Heart left ventricle (tissue), 13 donors: ENCODE measurements around the gene ULK4.

Experiments used
- POLR2A ChIP-seq, 2 donors: fragments of 450-650 bp; IDR thresholded peaks; one replicate each; pipeline ENCODE4 v1.6.1; 2017; ENCODE audit warnings: antibody characterized with exemption in 2 of 2, mild to moderate bottlenecking in 2 of 2, moderate library complexity in 2 of 2
- TF ChIP-seq, protein P1 (sequence below), 12 donors: fragments of 200-600 bp; sonication (generic) in 4 of 12; IDR thresholded peaks; one replicate each; pipeline versions ENCODE4 v1.5.0 to v1.8.0; 2018 to 2022; ENCODE audit warnings: antibody characterized with exemption in 12 of 12, mild to moderate bottlenecking in 5 of 12
- donor health status: ischemic (EF 13 %, LVEDD 7.1; RV severe dilation, severe dysfunction).
- donor health status: DM: no; HTN: yes; CAD: no.
- donor health status: DM: no; HTN: no; CAD: no.
- donor health status: ischemic (EF 25% LVEDD 6.9; RV normal size, moderate dysfunction).
- donor health status: ischemic (EF 25% LVEDD 5.7; RV mildly dilated, moderate dysfunction).
- donor health status: ischemic (EF 35%, LVEDD 5.7; RV mildly dilated, moderate dysfunction).
- donor health status: nonischemic (EF 11% LVEDD 7.7; RV severe dilation, severe dysfunction).
- donor health status: DM: yes; HTN: yes; CAD: no.
- donor health status: PGD.
- donor health status: ischemic (EF 29% LVEDD 5.4; RV normal size, mild dysfunction).
- donor health status: nonischemic (EF 23%, LVEDD 6.1; RV moderate dilation, normal function).

DNA sequence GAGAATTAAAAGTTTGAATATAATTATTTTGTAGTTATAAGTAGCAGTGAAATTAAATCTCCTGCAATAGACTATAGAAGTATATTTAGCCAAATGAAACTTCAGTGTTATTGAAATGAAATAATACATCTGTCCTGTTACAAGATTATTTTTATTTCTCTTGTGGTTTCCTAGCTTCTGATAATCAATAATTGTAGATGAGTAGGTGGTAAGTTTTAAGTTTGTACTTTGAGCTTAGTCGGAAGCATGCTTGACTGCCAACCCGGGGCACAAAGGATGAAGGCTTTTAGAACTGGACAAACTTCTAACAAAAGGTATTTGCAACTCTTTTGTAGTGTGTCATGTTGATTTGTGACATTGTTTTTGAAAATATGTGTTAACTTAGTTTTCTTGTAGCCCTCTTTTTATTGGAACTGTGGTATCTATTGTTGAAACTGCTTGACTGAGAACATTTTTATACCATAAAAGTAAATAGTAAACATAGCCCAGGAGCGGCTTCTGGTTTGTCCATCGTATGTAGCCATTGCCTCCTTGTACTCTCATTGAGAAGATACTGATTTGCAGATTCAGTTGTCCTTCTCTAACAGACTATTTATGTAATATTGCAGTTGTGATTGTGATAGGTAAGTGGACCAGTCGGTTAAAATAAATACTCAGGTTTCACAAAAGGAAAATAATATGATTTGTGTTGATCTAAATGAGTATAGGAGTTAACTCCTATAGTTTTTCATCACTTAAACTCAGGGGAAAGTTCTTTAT, 759.6 kb downstream of the ULK4 start:
- TF ChIP-seq, protein P1, sequence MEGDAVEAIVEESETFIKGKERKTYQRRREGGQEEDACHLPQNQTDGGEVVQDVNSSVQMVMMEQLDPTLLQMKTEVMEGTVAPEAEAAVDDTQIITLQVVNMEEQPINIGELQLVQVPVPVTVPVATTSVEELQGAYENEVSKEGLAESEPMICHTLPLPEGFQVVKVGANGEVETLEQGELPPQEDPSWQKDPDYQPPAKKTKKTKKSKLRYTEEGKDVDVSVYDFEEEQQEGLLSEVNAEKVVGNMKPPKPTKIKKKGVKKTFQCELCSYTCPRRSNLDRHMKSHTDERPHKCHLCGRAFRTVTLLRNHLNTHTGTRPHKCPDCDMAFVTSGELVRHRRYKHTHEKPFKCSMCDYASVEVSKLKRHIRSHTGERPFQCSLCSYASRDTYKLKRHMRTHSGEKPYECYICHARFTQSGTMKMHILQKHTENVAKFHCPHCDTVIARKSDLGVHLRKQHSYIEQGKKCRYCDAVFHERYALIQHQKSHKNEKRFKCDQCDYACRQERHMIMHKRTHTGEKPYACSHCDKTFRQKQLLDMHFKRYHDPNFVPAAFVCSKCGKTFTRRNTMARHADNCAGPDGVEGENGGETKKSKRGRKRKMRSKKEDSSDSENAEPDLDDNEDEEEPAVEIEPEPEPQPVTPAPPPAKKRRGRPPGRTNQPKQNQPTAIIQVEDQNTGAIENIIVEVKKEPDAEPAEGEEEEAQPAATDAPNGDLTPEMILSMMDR (IDR thresholded peaks at IDR 0.05), result no peak
- TF ChIP-seq POLR2A (IDR thresholded peaks at IDR 0.05), result no peak
